PC-3 (cell line): Measurements from ENCODE around the gene MRPL57. TPM values are rescaled to one million over a fixed set of nuclear protein-coding genes. Genes with fewer than 3 reads are reported as not detected.

Source experiments
- ATAC-seq: fragments of 200-7000 bp; cut with Tn5 transposase; 2 replicates; pipeline ENCODE4 v1.9.1; 2020; ENCODE audit warnings: mild to moderate bottlenecking, moderate library complexity
- BruUV-seq: library from RNA; stranded (reverse); fragments of 400-500 nt; replicated peaks from 2 replicates; lab custom pipeline; 2021; lab: Mats Ljungman, UMichigan
- CTCF ChIA-PET: fragments of 300-600 bp; sonication (Branson Sonifier 250); formaldehyde crosslinking; loops from one replicate; lab custom pipeline; 2022; ENCODE audit warnings: antibody characterized with exemption; lab: Charles Lee
- POLR2A ChIA-PET: fragments of 300-600 bp; sonication (Branson Sonifier 250); formaldehyde crosslinking; loops from one replicate; lab custom pipeline; 2022; ENCODE audit warnings: antibody characterized with exemption; ENCODE audit not compliant: unreplicated experiment; lab: Charles Lee
- DNase-seq: peaks from one replicate; pipeline ENCODE4 v3.0.0-alpha.2; 2015
- H2AFZ ChIP-seq: fragments of 300-600 bp; sonication (generic); 2 replicates; pipeline ENCODE4 v1.6.0; 2016; ENCODE audit warnings: antibody characterized with exemption, low read length
- H3F3A ChIP-seq: fragments of 300-600 bp; sonication (generic); one replicate; pipeline ENCODE4 v1.6.0; 2017; ENCODE audit warnings: antibody characterized with exemption, low read length, control low read depth, mild to moderate bottlenecking; ENCODE audit not compliant: unreplicated experiment
- H3K27ac ChIP-seq: fragments of 300-600 bp; sonication (generic); 2 replicates; pipeline ENCODE4 v1.5.1; 2016; ENCODE audit warnings: mild to moderate bottlenecking, low read length
- H3K27me3 ChIP-seq: fragments of 300-600 bp; sonication (generic); 2 replicates; pipeline ENCODE4 v1.6.1; 2016; ENCODE audit warnings: low read length, mixed read lengths
- H3K36me3 ChIP-seq: fragments of 300-600 bp; sonication (generic); 2 replicates; pipeline ENCODE4 v1.6.1; 2016; ENCODE audit warnings: low read depth, mixed run types, low read length, mixed read lengths
- H3K4me1 ChIP-seq: fragments of 300-600 bp; sonication (generic); 2 replicates; pipeline ENCODE4 v1.5.1; 2016; ENCODE audit warnings: low read length; ENCODE audit not compliant: insufficient read depth
- H3K4me2 ChIP-seq: fragments of 300-600 bp; sonication (generic); 2 replicates; pipeline ENCODE4 v1.6.0; 2016; ENCODE audit warnings: low read length
- H3K4me3 ChIP-seq: fragments of 300-600 bp; sonication (generic); 2 replicates; pipeline ENCODE4 v1.5.1; 2016; ENCODE audit warnings: mild to moderate bottlenecking, low read length, mixed read lengths
- H3K79me2 ChIP-seq: fragments of 300-600 bp; sonication (generic); 2 replicates; pipeline ENCODE4 v1.6.1; 2017; ENCODE audit warnings: low read length, mixed read lengths
- H3K9ac ChIP-seq: fragments of 300-600 bp; sonication (generic); 2 replicates; pipeline ENCODE4 v1.6.0; 2016; ENCODE audit warnings: mild to moderate bottlenecking, low read length
- H3K9me2 ChIP-seq: fragments of 300-600 bp; sonication (generic); replicated peaks from 2 replicates; pipeline ENCODE4 v1.6.1; 2016; ENCODE audit warnings: mixed run types, low read length, mixed read lengths
- H3K9me3 ChIP-seq: fragments of 300-600 bp; sonication (generic); 2 replicates; pipeline ENCODE4 v1.6.1; 2016; ENCODE audit warnings: low read length, mixed read lengths
- H4K20me1 ChIP-seq: fragments of 300-600 bp; sonication (generic); 2 replicates; pipeline ENCODE4 v1.6.1; 2016; ENCODE audit warnings: low read length, mixed read lengths
- EZH2 ChIP-seq: fragments of 300-600 bp; sonication (generic); IDR thresholded peaks from one replicate; pipeline ENCODE4 v1.6.1; 2017; ENCODE audit warnings: antibody characterized with exemption, mild to moderate bottlenecking, low read length; ENCODE audit not compliant: unreplicated experiment
- EZH2phosphoT487 ChIP-seq: fragments of 300-600 bp; sonication (generic); IDR thresholded peaks from 2 replicates; pipeline ENCODE4 v1.6.1; 2018; ENCODE audit warnings: mild to moderate bottlenecking, antibody characterized with exemption, low read length, borderline replicate concordance
- intact Hi-C: fragments of 100-400 bp; cut with micrococcal nuclease; formaldehyde crosslinking; loops from 2 replicates; pipeline ENCODE4 v1.9.0; 2023
- total RNA-seq: library from RNA; depleted of rRNA; stranded (reverse); fragments of >200 nt; gene quantifications from 2 replicates; pipeline ENCODE4 v1.2.3, GENCODE V29; 2014
- TF ChIP-seq, protein P1 (sequence below): fragments of 300-600 bp; sonication (generic); conservative IDR thresholded peaks from 2 replicates; pipeline ENCODE4 v1.5.1; 2017; ENCODE audit warnings: antibody characterized with exemption, low read depth, mild to moderate bottlenecking, low read length

Gene MRPL57
- total RNA-seq, 1 experiment from 2014 or later = 92.3 TPM

DNA sequence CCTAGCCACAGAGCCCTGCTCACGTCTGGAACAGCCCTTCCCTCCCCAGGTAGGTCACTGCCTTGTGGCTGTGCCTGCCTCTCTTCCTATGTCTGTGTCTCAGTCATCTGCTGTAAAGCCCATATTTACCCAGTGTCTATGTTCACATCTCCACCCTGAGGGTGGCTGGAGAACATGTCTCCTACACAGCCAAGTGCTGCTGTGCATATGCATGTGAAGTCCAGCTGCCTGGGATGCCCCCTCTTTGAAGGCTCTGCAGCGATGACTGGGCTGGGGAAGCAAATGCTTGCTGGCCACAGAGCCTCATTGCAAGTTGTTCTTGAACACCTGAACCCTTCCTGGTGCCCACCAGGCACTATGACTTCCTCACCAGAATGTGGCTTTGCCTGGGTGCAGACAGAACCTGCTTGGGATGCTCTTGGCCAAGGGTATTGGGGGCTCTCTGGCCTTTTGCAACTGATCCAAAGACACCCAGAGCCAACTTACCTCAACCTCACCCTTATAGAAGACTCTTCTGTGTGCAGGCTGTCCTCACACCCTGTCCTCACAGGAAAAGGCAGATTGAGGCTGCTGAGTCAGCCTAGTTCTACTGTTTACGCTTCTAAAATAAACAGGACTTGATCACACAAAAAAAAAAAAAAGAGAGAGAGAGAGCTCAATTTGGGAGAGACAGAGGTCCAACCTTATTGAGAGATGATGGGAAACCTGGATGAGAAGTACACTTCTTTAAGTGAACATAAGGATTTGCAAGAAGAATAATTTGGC lies 26.5 kb downstream of the MRPL57 start:
- Histone ChIP-seq H3F3A (no peaks in the 10 kb centered on the region), H3K36me3 (no peaks in the 10 kb centered on the region), H3K27me3 (no peaks in the 10 kb centered on the region), H3K9me3 (no peaks in the 10 kb centered on the region), H3K79me2 (no peaks in the 10 kb centered on the region), H3K4me2 (no peak overlapping the region), H3K4me3 (no peak overlapping the region), H3K4me1 (peaks cover 7% of the 10 kb centered on the region), H3K9me2 (no peaks in the 10 kb centered on the region), H4K20me1 (no peaks in the 10 kb centered on the region), H3K9ac (no peak overlapping the region), H3K27ac (no peak overlapping the region), H2AFZ (no peak overlapping the region)
- BruUV-seq = no TSS peak
- TF ChIP-seq EZH2phosphoT487 (no peak), EZH2 (no peak)
- TF ChIP-seq, protein P1, sequence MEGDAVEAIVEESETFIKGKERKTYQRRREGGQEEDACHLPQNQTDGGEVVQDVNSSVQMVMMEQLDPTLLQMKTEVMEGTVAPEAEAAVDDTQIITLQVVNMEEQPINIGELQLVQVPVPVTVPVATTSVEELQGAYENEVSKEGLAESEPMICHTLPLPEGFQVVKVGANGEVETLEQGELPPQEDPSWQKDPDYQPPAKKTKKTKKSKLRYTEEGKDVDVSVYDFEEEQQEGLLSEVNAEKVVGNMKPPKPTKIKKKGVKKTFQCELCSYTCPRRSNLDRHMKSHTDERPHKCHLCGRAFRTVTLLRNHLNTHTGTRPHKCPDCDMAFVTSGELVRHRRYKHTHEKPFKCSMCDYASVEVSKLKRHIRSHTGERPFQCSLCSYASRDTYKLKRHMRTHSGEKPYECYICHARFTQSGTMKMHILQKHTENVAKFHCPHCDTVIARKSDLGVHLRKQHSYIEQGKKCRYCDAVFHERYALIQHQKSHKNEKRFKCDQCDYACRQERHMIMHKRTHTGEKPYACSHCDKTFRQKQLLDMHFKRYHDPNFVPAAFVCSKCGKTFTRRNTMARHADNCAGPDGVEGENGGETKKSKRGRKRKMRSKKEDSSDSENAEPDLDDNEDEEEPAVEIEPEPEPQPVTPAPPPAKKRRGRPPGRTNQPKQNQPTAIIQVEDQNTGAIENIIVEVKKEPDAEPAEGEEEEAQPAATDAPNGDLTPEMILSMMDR = no peak
- intact Hi-C loops = no loop called here
- ATAC-seq = peak; percentile 94
- CTCF ChIA-PET = no interaction called here
- DNase-seq = peak; percentile 51
- POLR2A ChIA-PET = no interaction called here

- intact Hi-C loops = no loop called here
- Histone ChIP-seq H3K9ac (no peak overlapping the region), H3K36me3 (no peaks in the 10 kb centered on the region), H3K4me3 (no peak overlapping the region), H3K4me1 (no peaks in the 10 kb centered on the region), H3K9me3 (no peaks in the 10 kb centered on the region), H3F3A (no peaks in the 10 kb centered on the region), H3K27ac (no peak overlapping the region), H3K79me2 (no peaks in the 10 kb centered on the region), H4K20me1 (no peaks in the 10 kb centered on the region), H2AFZ (no peak overlapping the region), H3K27me3 (no peaks in the 10 kb centered on the region; the same call in 1 of the 2 replicates), H3K9me2 (no peaks in the 10 kb centered on the region), H3K4me2 (no peak overlapping the region)
- BruUV-seq = no TSS peak
- ChIA-PET POLR2A (no interaction called here), CTCF (no interaction called here)
- DNase-seq = no peak
- ATAC-seq = no peak
- TF ChIP-seq EZH2phosphoT487 (no peak), EZH2 (no peak)
- TF ChIP-seq, protein P1 = no peak
Observed at GRCh38 chr13:21208652-21209154, 32.2 kb downstream of the MRPL57 start.
